ENCODE data around the gene TCERG1L.
"Not testable (repeated sequence)": the region's sequence is repeated elsewhere in the genome, so short reads cannot be mapped to it uniquely, and the experiment has no call there.

Gene TCERG1L

DNA sequence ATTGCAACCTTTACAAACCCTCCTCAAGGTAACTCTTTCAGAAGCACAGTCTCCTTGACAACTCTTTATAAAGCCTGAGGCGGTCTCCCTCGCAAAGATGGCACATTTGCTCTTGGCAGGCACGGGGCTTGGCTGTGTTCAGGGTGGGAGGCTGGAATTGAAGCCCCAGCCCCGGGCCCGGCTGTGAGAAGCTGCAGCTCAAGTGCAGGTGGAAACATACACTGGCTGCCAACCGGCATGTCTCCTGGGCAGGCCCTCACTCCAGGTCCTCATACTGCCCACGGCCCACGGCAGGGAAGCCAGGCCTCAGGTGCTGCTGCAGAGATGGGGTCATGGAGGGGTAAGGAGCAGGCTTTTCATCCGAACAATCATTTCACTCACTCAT lies 194.5 kb downstream of the TCERG1L start:
- no peak for FAIRE-seq

- no peak for FAIRE-seq
These were observed 195.1 kb downstream of the TCERG1L start for GRCh38 chr10:131116216-131116990.

DNA sequence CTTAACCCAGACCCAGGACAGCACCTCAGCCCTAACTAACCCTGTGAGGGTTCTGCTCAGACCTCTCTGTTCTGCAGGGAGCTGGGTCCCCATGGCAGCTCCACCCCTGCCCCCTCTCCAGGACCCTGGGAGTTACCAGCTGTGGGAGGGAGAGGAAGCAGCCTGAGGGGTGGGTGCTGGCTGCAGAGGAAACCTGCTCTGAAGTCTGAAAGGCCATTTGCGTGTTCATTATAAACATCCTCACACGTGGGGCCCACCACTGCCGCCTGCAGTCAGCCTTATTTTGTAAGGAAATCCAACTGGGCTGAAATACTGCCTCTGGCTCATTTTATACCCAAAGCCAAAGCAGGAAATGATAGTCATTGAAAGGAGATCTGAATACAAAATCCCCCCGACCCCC lies 195.7 kb downstream of the TCERG1L start:
- no peak for FAIRE-seq

DNA sequence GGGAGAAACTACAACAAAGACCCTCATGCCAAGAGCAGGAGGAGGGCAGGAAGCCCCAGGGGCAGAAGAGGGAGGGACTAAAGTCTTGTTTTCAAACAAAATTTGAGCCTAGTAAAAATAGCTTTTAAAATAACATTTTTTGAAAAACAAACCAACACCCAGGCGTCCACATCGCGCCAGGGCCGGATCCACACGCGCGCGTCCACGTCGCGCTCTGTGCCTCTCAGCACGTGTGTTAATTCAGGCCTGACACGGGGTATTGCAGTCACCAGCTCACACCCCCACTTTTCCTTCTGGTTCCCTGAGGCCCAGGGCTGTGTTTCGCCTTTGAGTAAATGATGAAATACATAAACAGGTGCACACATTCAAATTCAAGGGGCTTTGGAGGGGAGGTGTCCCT lies 196.2 kb downstream of the TCERG1L start:
- no peak for FAIRE-seq

DNA sequence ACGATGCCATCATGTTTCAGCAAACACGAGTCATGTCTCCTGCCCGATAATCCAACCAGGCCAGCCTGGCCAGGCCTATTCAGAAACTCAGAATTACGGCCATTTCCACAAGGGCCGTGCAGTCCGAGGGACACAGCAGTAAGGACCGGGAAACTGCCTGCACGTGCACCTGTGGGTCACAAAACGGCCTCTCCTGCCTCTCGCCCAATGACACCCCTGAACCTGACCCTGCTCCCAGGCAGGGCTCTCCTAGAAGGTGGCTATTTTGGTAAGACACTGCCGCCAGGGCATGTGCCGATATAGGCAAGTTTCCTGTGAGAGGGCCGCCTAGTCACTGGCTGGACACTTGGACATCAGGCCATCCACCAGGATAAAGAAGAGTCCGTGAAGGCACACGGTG lies 196.7 kb downstream of the TCERG1L start:
- no peak for FAIRE-seq

- FAIRE-seq, result no peak
These were observed 197.7 kb downstream of the TCERG1L start for GRCh38 chr10:131113709-131114291.

GRCh38 chr10:131113165-131113564 lies 198.4 kb downstream of the TCERG1L start:
- FAIRE-seq, result no peak

GRCh38 chr10:131112691-131113090 lies 198.8 kb downstream of the TCERG1L start:
- FAIRE-seq, result no peak

DNA sequence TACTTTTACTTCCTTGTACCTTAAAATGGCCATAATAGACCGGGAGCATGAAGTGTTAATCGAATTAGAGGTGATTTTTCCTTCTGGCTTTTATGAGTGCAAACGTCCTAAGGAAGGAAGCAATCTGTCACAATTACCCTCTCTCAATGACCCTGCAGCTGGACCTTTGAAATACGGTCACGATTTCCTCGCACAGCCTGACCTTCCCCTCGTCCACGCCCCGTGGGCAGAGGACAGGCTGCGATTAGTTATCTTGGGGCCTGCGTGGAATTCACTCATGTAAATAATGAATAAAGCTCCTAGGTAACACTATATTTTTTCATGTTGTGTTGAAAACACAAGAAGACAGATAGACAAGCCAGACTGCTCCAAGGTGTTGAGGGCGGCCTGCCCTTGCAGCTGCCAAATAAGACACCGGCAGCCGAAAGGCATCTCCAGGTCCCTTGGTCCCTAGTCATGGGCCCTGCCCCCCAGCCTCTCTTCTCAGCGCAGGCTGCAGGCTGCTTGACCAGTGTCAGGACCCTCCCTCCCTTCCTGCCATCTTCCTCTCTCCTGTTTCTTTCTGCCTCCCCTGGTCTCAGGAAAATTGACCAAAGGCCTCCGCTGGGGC lies 199.9 kb downstream of the TCERG1L start:
- FAIRE-seq, result no peak

DNA sequence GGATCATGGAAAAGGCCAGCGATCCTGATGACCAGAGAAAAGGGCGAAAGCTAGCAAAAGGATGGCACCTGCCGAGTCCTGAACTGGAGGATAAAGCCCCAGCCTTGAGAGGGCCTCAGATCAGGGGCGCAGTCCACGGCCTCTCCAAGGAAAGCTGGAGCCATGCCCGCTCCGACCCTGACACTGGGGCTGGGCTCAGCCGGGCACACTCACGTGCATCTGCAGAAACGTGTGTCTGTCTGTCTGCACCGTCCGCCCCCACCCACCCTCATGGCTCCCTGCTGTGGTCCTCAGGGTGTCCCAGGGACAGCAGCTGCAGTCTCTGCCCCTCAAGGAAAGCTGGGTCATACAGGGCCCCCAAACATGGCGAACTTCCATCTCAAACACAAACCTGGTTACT lies 200.5 kb downstream of the TCERG1L start:
- no peak for FAIRE-seq

- no peak for FAIRE-seq
These were observed 201.2 kb downstream of the TCERG1L start for GRCh38 chr10:131110241-131110783.

DNA sequence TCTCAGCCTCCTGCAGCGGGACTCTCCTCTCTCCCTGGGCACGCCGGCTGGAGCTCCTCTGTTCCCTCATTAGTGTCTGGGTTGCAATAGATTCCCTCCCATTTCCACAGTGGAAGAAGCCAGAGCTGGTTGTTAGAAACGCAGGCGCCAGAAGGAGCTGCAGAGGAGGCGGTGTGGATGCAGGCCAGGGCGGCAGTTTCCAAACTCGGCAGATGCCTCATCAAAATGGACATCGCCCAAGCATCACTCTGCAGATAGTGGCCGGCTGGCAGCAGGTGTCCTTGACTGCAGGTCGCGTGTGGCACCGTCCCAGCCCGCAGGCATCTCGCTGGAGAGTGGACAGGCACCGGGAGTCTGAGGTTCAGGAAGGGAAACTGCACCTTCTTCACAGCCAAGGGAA lies 201.8 kb downstream of the TCERG1L start:
- FAIRE-seq, result no peak

DNA sequence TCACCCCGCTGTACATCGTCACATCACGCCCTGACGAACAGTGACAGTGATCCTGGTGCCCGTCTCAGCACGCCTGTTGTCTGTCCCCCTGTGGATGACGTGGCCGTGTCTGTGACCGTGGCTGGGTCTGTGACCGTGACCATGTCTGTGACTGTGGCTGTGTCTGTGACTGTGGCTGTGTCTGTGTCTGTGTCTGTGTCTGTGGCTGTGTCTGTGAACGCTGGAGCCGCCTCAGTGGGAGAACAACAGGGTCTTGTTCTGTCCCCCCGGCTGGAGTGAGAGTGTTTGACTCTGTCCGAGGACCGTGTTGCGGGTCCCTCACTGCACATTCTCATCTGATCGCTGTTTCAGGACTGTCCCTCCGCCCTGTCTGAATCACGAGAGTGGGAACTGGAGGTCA lies 202.2 kb downstream of the TCERG1L start:
- FAIRE-seq, result no peak

DNA sequence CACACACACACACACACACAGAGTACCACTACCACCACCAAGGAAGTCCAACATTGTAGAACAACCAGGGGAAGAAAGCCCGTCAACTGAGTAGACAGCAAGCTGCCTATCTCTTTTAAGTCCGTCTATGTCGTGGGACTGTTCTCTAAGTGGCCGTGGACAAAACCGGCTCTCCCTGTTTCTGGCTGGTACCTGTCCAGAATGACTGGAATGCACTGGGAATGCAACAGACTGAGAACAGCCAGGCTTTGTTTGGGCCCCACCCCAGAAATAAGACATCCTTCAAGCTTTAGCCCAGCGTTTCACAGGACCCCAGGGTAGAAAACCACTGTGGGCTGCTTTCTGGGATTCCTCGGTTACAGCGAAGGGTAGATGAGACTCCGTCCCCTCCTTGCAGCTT lies 203.6 kb downstream of the TCERG1L start:
- FAIRE-seq, result no peak

DNA sequence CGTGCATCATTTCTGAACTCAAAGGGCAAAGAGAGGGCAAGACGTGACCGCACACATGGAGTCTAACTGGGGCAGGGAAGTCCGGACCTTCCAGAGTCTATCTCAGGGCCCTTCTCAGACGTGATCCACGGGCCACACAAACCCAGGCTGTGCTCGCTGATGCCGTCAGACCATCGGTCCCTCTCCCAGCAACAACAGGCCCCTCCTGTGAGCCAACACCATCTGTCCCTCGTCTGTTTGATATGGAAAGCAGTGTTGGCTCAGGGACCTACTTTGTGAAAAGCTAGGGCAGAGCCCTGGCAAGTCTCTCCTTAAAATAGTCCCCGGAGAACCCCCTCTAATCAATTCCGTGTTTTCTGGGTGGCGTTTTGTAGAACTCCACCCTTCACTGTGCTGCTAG lies 208.8 kb downstream of the TCERG1L start:
- no peak for FAIRE-seq

GRCh38 chr10:131102147-131102546 lies 209.4 kb downstream of the TCERG1L start:
- no peak for FAIRE-seq

DNA sequence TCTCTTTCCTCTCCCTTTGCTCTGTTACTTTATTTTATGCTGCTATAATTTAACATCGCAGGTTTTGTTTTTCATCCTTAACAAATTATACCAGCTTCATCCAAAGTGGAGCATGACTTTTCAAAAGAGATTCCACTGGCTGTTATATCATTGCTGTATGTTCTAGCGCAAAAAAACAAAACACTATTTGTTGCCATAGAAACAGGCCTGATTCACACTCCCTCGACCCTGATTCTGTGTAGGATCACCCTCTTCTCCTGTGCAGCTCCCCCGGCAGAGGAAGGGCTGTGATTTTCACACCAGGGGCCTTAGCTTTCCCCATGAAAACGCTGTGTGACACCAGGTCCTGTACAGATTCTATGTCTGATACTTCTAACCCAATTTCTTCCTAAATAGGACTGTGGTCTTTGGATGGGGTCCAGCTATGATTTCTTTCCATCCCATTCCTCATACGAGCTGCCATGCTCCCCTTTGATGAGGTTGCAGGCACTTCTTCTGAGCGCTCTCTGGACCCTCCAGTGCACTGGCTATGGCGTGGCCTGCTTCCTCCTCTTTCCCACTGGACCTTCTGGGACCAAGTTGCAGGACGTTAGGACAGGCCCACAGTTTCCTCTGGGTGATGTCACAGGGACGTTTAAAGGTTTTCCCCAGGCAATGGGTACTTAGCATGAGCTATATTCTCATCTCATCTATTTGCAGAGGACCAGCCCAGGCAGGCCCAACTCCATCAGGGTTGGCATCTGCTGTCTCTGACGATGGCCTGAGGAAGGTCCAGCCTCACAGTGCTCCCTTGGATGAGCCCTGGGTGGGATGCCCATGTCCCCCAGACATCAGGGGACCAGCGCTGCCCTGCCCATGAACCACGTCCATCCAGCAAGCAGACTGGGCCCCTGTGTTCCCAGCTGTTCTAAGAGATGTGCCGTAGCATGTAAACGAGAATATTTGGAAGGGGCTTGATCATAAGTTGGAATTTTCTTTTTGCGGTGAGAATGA lies 210.8 kb downstream of the TCERG1L start:
- FAIRE-seq, result not testable (repeated sequence)

DNA sequence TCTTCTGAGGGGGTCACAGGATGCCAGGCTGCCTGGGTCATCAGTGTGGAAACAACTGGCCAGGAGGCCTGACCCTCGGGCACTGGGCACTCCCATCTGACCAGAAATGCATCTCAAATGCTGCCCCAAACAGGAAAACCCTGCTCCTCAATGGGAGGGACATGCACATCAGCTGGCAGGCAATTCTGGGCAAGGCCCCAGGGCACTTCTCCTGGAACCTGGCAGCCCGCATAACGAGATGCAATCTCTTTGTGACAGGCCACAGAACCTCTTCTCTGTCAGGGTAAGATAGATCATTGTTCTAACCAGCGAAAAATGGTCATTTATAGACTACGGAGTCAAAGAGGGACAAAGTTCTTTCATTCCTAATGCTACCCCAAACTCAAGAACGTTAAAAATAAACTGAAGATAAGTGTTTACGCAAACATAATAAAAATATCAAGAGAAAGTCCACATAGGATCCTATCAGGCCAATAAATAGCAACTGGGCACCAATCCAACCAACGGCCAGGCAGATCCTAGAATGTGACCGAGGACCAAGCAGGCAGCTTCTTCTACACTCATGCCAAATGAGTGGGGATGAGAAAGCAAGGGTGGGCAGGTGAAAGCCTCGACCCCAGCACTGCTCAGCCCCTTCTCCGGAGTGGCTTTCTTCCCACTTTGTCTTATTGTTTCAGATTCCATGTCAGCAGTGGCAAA lies 212.3 kb downstream of the TCERG1L start:
- no peak for FAIRE-seq

DNA sequence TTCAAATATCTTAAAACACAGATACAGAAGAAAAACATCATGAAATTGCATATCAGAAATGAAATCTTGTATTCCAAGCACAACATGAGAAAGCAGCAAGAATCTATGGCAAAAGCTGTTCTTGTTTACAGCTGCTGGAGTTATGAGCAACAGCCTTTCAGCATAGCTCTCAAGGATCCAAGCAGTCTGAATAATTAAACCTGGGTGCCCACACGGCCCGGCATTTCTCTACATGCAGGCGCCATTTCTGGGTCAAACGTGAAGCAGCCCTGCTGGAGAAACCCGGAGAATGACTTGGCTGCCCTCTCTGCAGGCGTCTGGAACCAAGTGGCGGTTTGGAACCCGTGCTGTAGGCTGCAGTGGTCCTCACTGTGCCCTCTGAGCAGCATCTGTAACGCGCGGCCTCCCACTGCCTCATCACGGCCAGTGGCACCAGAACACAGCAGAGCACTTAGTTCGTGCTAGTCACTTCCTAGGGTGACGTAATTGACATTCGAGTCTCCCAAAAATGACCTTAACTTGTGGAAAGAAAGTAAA lies 213.0 kb downstream of the TCERG1L start:
- FAIRE-seq, result no peak

- FAIRE-seq, result no peak
These were observed 215.5 kb downstream of the TCERG1L start for GRCh38 chr10:131096031-131096430.

DNA sequence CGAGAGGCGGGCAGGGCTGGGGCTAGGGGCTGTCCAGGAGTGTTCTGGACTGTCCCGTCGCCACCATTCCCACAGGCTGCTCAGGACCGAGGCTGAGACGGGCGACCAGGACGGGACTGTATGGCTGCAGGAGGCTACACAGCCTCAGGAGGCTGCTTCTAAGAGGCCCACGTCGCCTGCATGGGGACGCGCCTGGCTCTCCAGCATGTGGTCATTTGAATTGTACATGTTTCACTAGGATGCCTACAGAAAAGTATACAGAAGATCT lies 216.3 kb downstream of the TCERG1L start:
- no peak for FAIRE-seq
